HEK293 (cell line): ENCODE data around the gene TNNT2.

Source experiments
- SP2 ChIP-seq: fragments of 450-650 bp; formaldehyde crosslinking; IDR thresholded peaks from 2 replicates; pipeline ENCODE4 v1.5.1; 2016; ENCODE audit warnings: missing biosample characterization, missing genetic modification characterization
- ZNF133 ChIP-seq: fragments of 450-650 bp; formaldehyde crosslinking; IDR thresholded peaks from 2 replicates; pipeline ENCODE4 v1.5.1; 2016; ENCODE audit warnings: missing biosample characterization, missing genetic modification characterization
- ZNF157 ChIP-seq: fragments of 450-650 bp; formaldehyde crosslinking; IDR thresholded peaks from 2 replicates; pipeline ENCODE4 v1.5.1; 2016; ENCODE audit warnings: missing biosample characterization, missing genetic modification characterization
- ZNF274 ChIP-seq, 2 experiments: fragments of 200-500 bp in 1 of 2; fragments of 450-650 bp in 1 of 2; sonication (Bioruptor generic) in 1 of 2; formaldehyde crosslinking in 1 of 2; IDR thresholded peaks; 2 replicates each; pipeline versions ENCODE4 v1.5.1 to v1.6.1; 2014 to 2016; ENCODE audit warnings: borderline replicate concordance in 1 of 2, inconsistent platforms in 1 of 2, low read length in 1 of 2, missing biosample characterization in 1 of 2, missing genetic modification characterization in 1 of 2
- ZNF837 ChIP-seq: fragments of 450-650 bp; formaldehyde crosslinking; IDR thresholded peaks from 2 replicates; pipeline ENCODE4 v1.5.1; 2016; ENCODE audit warnings: missing biosample characterization, missing genetic modification characterization

DNA sequence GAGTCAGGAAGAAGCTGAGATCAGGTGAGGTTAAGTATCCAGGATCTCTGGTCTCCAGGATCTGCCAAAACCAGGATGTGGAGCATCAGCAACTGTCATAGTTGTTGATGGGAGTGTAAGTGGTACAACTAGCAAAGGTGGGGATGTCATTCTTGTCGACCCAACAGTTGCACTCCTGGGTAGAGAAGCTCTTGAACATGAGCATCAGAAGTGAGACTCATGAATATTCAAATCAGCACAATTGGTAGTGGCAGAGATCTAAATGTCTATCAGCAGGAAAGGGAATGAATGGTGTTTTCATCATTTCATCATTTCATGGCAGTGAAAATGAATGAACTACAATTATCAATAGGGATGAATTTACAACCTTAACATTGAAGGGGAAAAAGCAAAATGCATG is 25.9 kb upstream of the TNNT2 start:
- TF ChIP-seq SP2 (no peak), ZNF274 (IDR thresholded peaks at IDR 0.05; ENCODE audit: low read length) (no peak), ZNF274 (tag by site-specific recombination; IDR thresholded peaks at IDR 0.05; ENCODE audit: borderline replicate concordance) (no peak), ZNF837 (tag by site-specific recombination) (no peak), ZNF157 (tag by site-specific recombination) (no peak), ZNF133 (tag by site-specific recombination) (no peak)
